RWPE1 (cell line): ENCODE data around the gene PRIMPOL.
"Not testable (repeated sequence)": the region's sequence is repeated elsewhere in the genome, so short reads cannot be mapped to it uniquely, and the experiment has no call there.

ENCODE experiments used
- CTCF ChIA-PET: fragments of 350-600 bp; sonication (Branson Sonifier 250); formaldehyde crosslinking; extraction: SDS; loops from one replicate; lab custom pipeline; 2021; lab: Yijun Ruan, JAX
- POLR2A ChIA-PET: fragments of 400-600 bp; formaldehyde crosslinking; extraction: SDS; loops from one replicate; lab custom pipeline; 2020; ENCODE audit warnings: antibody characterized with exemption; ENCODE audit not compliant: low non-redundant PET; lab: Yijun Ruan, JAX
- DNase-seq: peaks from one replicate; pipeline ENCODE4 v3.0.0; 2012; ENCODE audit warnings: low spot score
- H3K27ac ChIP-seq: fragments of 450-650 bp; 2 replicates; pipeline ENCODE4 v1.5.1; 2017
- TF ChIP-seq, protein P1 (sequence below): fragments of 450-650 bp; conservative IDR thresholded peaks from 2 replicates; pipeline ENCODE4 v1.5.1; 2017; ENCODE audit warnings: low read depth, mild to moderate bottlenecking

The PRIMPOL gene, protein sequence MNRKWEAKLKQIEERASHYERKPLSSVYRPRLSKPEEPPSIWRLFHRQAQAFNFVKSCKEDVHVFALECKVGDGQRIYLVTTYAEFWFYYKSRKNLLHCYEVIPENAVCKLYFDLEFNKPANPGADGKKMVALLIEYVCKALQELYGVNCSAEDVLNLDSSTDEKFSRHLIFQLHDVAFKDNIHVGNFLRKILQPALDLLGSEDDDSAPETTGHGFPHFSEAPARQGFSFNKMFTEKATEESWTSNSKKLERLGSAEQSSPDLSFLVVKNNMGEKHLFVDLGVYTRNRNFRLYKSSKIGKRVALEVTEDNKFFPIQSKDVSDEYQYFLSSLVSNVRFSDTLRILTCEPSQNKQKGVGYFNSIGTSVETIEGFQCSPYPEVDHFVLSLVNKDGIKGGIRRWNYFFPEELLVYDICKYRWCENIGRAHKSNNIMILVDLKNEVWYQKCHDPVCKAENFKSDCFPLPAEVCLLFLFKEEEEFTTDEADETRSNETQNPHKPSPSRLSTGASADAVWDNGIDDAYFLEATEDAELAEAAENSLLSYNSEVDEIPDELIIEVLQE

DNA sequence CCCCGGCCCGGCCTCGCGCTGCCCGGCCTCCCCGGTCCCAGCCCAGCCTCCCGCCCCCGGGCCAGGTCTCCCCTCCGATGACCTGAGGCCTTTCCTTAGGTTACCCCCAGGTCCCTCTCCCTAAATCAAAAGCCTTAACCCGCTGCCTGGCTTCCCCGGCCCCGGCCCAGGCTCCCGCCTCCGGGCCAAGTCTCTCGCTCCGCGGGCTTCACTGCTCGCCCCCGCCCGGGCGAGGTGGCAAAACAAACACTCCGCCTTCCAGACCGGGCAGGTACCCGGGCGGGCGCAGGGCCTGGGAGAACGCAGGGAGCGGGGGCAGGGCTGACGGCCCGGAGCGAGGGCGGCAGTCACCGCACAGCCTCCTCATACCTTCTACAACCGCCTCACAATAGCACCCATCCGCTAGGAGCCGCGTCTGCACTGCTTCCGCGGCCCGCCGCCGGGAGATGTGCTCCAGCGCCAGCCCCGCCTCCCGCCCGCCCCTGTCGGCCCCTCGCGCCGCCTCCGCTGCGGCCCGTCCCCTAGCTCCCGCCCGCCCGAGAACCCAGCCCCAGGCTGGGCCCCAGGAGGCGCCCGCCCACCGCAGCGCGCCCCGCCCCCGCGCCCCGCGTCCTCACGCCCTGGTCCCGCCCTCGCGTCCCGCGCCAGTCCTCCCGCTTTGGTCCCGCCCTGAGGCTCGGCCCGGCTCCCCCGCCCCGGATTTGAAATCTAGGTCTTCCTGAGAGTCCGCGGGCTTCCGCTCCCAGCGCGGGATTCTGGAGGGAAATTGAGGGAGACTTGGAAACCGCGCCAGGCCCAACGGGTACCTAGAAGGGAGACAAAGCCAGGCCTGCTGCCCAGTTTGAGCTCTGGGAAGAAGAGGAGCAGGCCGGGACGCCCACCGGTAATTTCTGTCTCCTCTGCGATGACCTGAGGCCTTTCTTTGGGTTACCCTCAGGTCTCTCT is at the start of gene PRIMPOL, which contains the start of gene CASP3:
PRIMPOL (plus strand) TSS at position 713 of the 945 bp plus-strand sequence. CDS start 7,403 bp downstream, outside the sequence.
CASP3 (minus strand) TSS at position 422 of the 945 bp plus-strand sequence. CDS start 10,994 bp downstream, outside the sequence.
- TF ChIP-seq, protein P1, sequence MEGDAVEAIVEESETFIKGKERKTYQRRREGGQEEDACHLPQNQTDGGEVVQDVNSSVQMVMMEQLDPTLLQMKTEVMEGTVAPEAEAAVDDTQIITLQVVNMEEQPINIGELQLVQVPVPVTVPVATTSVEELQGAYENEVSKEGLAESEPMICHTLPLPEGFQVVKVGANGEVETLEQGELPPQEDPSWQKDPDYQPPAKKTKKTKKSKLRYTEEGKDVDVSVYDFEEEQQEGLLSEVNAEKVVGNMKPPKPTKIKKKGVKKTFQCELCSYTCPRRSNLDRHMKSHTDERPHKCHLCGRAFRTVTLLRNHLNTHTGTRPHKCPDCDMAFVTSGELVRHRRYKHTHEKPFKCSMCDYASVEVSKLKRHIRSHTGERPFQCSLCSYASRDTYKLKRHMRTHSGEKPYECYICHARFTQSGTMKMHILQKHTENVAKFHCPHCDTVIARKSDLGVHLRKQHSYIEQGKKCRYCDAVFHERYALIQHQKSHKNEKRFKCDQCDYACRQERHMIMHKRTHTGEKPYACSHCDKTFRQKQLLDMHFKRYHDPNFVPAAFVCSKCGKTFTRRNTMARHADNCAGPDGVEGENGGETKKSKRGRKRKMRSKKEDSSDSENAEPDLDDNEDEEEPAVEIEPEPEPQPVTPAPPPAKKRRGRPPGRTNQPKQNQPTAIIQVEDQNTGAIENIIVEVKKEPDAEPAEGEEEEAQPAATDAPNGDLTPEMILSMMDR = 0 out of 2 replicates have a peak, but pooled peaks have one; percentile 9
- peak; percentile 84 for DNase-seq
- ChIA-PET POLR2A (interaction anchor here (0.6 to 0.7 kb wide), 2 partner anchors 13 to 75 kb away, joined by 6 to 7 read pairs; no protein-coding TSS in a partner anchor), CTCF (interaction anchor here (0.5 kb wide), 1 partner anchor 59 kb away, joined by 6 read pairs; no protein-coding TSS in a partner anchor)
- peak within 1 kb of the TSS; percentile 95 for H3K27ac ChIP-seq

DNA sequence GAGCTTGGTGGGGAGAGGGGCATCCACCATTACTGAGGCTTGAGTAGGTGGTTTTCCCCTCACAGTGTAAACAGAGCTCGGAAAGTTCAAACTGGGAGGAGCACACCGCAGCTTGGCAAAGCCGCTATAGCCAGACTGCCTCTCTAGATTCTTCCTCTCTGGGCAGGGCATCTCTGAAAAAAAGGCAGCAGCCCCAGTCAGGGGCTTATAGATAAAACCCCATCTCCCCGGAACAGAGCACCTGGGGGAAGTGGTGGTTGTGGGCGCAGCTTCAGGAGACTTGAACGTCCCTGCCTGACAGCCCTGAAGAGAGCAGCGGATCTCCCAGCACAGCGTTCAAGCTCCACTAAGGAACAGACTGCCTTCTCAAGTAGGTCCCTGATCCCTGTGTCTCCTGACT is 48.6 kb upstream of the PRIMPOL start:
- H3K27ac ChIP-seq, CTCF ChIA-PET, DNase-seq, POLR2A ChIA-PET: not testable (repeated sequence)

DNA sequence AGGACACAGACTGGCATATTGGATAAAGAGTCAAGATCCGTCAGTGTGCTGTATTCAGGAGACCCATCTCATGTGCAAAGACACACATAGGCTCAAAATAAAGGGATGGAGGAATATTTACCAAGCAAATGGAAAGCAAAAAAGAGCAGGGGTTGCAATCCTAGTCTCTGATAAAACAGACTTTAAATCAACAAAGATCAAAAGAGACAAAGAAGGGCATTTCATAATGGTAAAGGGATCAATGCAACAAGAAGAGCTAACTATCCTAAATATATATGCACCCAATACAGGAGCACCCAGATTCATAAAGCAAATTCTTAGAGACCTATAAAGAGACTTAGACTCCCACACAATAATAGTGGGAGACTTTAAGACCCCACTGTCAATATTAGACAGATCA is 46.7 kb upstream of the PRIMPOL start:
- H3K27ac ChIP-seq, POLR2A ChIA-PET, CTCF ChIA-PET, DNase-seq: not testable (repeated sequence)

DNA sequence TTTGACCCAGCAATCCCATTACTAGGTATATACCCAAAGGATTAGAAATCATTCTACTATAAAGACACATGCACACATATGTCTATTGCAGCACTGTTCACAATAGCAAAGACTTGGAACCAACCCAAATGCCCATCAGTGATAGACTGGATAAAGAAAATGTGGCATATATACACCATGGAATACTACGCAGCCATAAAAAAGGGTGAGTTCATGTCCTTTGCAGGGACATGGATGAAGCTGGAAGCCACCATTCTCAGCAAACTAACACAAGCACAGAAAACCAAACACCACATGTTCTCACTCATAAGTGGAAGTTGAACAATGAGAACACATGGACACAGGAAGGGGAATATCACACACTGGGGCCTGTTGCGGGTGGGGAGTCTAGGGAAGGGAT is 42.1 kb upstream of the PRIMPOL start:
- POLR2A ChIA-PET, H3K27ac ChIP-seq, CTCF ChIA-PET, DNase-seq: not testable (repeated sequence)

DNA sequence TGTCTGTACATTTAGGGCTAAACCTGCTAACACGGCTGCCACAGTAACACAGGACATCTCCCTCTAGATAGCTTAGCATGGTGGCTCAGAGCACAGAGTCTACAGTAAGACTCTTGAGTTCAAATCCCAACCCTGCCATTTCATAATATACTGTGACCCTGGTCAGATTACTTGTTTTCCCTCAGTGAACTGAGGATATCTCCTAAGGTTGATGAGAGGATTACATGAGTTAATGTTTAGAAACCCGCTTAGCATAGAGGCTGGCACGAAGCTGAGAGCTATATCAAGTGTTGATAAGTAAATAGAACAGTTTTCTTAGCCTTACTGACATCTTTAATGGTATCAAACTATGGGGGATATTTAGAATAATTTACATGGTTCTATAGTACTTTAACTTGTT is 37.5 kb upstream of the PRIMPOL start:
- ChIA-PET POLR2A (no interaction called here), CTCF (no interaction called here)
- no peak for DNase-seq
- TF ChIP-seq, protein P1 = no peak
- H3K27ac ChIP-seq = no peak overlapping the region

DNA sequence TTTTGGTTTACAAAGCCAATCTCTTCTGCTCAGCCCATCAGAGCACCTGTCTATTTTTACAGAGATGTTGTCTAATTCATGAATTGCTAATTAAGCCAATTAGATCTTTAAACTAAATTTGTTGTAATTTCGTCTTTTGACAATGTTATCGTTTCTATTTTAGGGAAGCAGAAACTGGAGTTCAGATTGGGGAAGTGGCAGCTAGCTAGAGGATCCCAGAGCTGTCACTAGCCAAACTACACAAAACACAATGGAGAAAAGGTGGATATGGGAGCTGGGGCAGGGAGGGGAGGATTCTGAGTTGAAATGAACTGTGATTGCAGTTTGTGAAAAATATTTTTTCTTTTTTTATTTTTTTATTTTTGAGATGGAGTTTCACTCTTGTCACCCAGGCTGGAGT is 36.1 kb upstream of the PRIMPOL start:
- TF ChIP-seq, protein P1 = no peak
- ChIA-PET CTCF (interaction anchor here (0.6 kb wide), 1 partner anchor 696 kb away, joined by 3 read pairs; no protein-coding TSS in a partner anchor), POLR2A (no interaction called here)
- no peak for DNase-seq
- H3K27ac ChIP-seq = no peak overlapping the region

DNA sequence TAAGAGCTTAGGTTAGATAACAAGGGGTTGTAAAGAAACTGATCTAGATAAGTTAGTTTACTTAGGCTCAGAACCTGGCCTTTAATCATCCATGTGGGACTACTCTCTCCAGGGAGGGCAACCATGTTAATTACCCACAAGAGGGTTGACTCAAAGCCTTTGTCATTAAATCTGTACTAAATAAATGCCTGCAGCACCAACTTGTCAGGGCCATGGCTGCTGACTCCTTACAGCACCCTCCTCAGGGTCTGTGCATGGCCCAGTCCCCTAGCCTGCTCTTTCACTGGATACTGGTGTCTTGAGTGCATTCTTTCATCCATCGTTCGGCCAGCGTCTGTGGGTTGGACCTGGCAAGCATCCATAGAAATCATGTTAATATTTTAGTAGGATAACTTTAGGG is 35.0 kb upstream of the PRIMPOL start:
- TF ChIP-seq, protein P1 = no peak
- no peak overlapping the region for H3K27ac ChIP-seq
- ChIA-PET CTCF (no interaction called here), POLR2A (no interaction called here)
- DNase-seq = no peak

DNA sequence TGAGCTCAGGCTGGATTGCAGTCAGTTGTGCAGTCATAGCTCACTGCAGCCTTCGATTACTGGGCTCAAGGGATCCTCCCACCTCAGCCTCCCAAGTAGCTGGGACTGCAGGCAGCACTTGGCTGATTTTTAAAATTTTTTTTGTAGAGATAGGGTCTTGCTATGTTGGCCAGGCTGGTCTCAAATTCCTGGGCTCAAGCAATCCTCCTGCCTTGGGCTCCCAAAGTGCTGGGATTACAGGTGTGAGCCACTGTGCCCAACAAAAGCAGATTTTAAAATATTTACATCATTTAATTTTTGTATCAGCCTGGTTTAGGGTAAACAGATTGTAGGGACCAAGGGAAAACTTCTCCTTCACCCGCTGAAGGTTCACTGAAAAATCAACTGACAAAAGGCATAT is 33.4 kb upstream of the PRIMPOL start:
- CTCF ChIA-PET = interaction anchor here (0.7 kb wide), 1 partner anchor 65 kb away, joined by 3 read pairs; no protein-coding TSS in a partner anchor
- H3K27ac ChIP-seq, DNase-seq, POLR2A ChIA-PET: not testable (repeated sequence)
